ENCODE measurements around the gene GLT8D2. TPM values are rescaled to one million over a fixed set of nuclear protein-coding genes. Genes with fewer than 3 reads are reported as not detected.
A peak's percentile ranks its signal among the peaks of the same experiment; 100 is the strongest.

GLT8D2 gene
- total and polyA plus RNA-seq, 9 donors = 21.1 to 65.2 (median 35.0) TPM

- no peak for DNase-seq
- Histone ChIP-seq H3K9me3 (no peaks in the 10 kb centered on the region), H3K36me3 (no peaks in the 10 kb centered on the region), H3K27me3 (no peaks in the 10 kb centered on the region), H3K4me1 (ENCODE audit: insufficient read depth) (no peaks in the 10 kb centered on the region), H3K27ac (no peak overlapping the region), H3K4me3 (no peak overlapping the region)
- intact Hi-C loops (cut with DNase I) = no loop called here
- TF ChIP-seq EP300 (IDR thresholded peaks at IDR 0.05) = no peak
- TF ChIP-seq CTCF (IDR thresholded peaks at IDR 0.05) = no peak
- no peak for TF ChIP-seq POLR2A (IDR thresholded peaks at IDR 0.05)
- 87 to 95% (median 91%) methylated on average over 4 of the region's 4 CpGs for WGBS, 3 donors
Observed at GRCh38 chr12:104058802-104059201, 8.8 kb upstream of the GLT8D2 start.

GRCh38 chr12:104057771-104058197 is 7.8 kb upstream of the GLT8D2 start:
- intact Hi-C loops (cut with DNase I) = no loop called here

GRCh38 chr12:104056419-104056972 is 6.5 kb upstream of the GLT8D2 start:
- DNase-seq = no peak
- Histone ChIP-seq H3K27ac (no peak overlapping the region), H3K4me3 (no peak overlapping the region), H3K9me3 (no peaks in the 10 kb centered on the region), H3K27me3 (no peaks in the 10 kb centered on the region), H3K36me3 (no peaks in the 10 kb centered on the region), H3K4me1 (ENCODE audit: insufficient read depth) (no peaks in the 10 kb centered on the region)
- intact Hi-C loops (cut with DNase I) = no loop called here
- WGBS, 3 donors = 29 to 61% (median 59%) methylated on average over 4 of the region's 4 CpGs
- no peak for TF ChIP-seq EP300 (IDR thresholded peaks at IDR 0.05)
- TF ChIP-seq CTCF (IDR thresholded peaks at IDR 0.05) = no peak
- TF ChIP-seq POLR2A (IDR thresholded peaks at IDR 0.05) = no peak

More at GRCh38 chr12:104057771-104058197, 7.8 kb upstream of the GLT8D2 start:
- no peak for TF ChIP-seq POLR2A (IDR thresholded peaks at IDR 0.05)
- TF ChIP-seq CTCF (IDR thresholded peaks at IDR 0.05) = peak in 1 of 3 donors; percentile 13
- no peaks in the 10 kb centered on the region for H3K36me3 ChIP-seq
- H3K27me3 ChIP-seq = no peaks in the 10 kb centered on the region
- H3K9me3 ChIP-seq = no peaks in the 10 kb centered on the region
- H3K4me3 ChIP-seq = no peak overlapping the region
- 9 to 20% (median 11%) methylated on average over 1 of the region's 1 CpG for WGBS, 3 donors
- H3K4me1 ChIP-seq (ENCODE audit: insufficient read depth) = no peaks in the 10 kb centered on the region
- H3K27ac ChIP-seq = no peak overlapping the region
- no peak for DNase-seq

GRCh38 chr12:104055686-104056388 is 5.8 kb upstream of the GLT8D2 start:
- H3K4me1 ChIP-seq (ENCODE audit: insufficient read depth) = no peaks in the 10 kb centered on the region
- intact Hi-C loops (cut with DNase I) = no loop called here
- no peaks in the 10 kb centered on the region for H3K36me3 ChIP-seq
- no peak overlapping the region for H3K4me3 ChIP-seq
- peak in 3 of 5 donors; percentile 13 to 51 (median 42) for DNase-seq
- no peaks in the 10 kb centered on the region for H3K27me3 ChIP-seq
- no peak overlapping the region for H3K27ac ChIP-seq
- H3K9me3 ChIP-seq = no peaks in the 10 kb centered on the region
- TF ChIP-seq CTCF (IDR thresholded peaks at IDR 0.05) (no peak), POLR2A (IDR thresholded peaks at IDR 0.05) (no peak), EP300 (IDR thresholded peaks at IDR 0.05) (no peak)
- WGBS, 3 donors = 7 to 24% (median 17%) methylated on average over 5 of the region's 5 CpGs

All from ovary (tissue), 9 donors.